ENCODE results near the gene RAB24.

DNA sequence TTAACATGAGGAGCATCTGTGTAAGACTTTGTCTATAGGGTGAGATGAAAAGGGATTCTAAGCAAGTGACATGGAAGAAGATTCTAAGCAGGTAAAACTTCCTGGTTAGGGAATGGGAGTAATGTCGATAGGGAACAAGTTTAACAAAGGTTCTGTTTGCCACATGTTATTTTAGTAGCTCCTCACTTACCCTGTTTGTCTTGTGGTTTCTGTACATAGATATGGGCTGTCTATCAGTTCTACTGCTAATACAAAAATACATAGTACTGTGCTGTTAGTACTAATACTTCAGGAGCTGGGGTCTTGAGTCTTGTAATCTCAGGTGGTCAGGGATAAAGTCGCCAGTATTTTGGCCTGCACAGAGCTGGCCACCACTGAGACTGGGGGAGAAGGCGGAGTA lies 32.9 kb downstream of the RAB24 start:
- TF ChIP-seq YY1 (IDR thresholded peaks at IDR 0.05) = no peak
- TF ChIP-seq, protein P1, sequence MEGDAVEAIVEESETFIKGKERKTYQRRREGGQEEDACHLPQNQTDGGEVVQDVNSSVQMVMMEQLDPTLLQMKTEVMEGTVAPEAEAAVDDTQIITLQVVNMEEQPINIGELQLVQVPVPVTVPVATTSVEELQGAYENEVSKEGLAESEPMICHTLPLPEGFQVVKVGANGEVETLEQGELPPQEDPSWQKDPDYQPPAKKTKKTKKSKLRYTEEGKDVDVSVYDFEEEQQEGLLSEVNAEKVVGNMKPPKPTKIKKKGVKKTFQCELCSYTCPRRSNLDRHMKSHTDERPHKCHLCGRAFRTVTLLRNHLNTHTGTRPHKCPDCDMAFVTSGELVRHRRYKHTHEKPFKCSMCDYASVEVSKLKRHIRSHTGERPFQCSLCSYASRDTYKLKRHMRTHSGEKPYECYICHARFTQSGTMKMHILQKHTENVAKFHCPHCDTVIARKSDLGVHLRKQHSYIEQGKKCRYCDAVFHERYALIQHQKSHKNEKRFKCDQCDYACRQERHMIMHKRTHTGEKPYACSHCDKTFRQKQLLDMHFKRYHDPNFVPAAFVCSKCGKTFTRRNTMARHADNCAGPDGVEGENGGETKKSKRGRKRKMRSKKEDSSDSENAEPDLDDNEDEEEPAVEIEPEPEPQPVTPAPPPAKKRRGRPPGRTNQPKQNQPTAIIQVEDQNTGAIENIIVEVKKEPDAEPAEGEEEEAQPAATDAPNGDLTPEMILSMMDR (IDR thresholded peaks at IDR 0.05; ENCODE audit: low read depth, low read length, missing input control) = no peak
- TF ChIP-seq, protein P2, sequence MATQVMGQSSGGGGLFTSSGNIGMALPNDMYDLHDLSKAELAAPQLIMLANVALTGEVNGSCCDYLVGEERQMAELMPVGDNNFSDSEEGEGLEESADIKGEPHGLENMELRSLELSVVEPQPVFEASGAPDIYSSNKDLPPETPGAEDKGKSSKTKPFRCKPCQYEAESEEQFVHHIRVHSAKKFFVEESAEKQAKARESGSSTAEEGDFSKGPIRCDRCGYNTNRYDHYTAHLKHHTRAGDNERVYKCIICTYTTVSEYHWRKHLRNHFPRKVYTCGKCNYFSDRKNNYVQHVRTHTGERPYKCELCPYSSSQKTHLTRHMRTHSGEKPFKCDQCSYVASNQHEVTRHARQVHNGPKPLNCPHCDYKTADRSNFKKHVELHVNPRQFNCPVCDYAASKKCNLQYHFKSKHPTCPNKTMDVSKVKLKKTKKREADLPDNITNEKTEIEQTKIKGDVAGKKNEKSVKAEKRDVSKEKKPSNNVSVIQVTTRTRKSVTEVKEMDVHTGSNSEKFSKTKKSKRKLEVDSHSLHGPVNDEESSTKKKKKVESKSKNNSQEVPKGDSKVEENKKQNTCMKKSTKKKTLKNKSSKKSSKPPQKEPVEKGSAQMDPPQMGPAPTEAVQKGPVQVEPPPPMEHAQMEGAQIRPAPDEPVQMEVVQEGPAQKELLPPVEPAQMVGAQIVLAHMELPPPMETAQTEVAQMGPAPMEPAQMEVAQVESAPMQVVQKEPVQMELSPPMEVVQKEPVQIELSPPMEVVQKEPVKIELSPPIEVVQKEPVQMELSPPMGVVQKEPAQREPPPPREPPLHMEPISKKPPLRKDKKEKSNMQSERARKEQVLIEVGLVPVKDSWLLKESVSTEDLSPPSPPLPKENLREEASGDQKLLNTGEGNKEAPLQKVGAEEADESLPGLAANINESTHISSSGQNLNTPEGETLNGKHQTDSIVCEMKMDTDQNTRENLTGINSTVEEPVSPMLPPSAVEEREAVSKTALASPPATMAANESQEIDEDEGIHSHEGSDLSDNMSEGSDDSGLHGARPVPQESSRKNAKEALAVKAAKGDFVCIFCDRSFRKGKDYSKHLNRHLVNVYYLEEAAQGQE (IDR thresholded peaks at IDR 0.05) = no peak
